Stimulated activated CD8-positive, alpha-beta memory T cell treated with anti-CD3 and anti-CD28 coated beads, Interleukin-12 subunit alpha, Interleukin-12 subunit beta, amount 100 ng/mL, for 1 hour (primary cell): ENCODE results near the gene DCDC2.
"Not testable (repeated sequence)": the region's sequence is repeated elsewhere in the genome, so short reads cannot be mapped to it uniquely, and the experiment has no call there.

ENCODE experiments used
- DNase-seq: peaks from one replicate; pipeline ENCODE4 v3.0.0-alpha.2; 2020; ENCODE audit warnings: low read depth

Gene DCDC2

DNA sequence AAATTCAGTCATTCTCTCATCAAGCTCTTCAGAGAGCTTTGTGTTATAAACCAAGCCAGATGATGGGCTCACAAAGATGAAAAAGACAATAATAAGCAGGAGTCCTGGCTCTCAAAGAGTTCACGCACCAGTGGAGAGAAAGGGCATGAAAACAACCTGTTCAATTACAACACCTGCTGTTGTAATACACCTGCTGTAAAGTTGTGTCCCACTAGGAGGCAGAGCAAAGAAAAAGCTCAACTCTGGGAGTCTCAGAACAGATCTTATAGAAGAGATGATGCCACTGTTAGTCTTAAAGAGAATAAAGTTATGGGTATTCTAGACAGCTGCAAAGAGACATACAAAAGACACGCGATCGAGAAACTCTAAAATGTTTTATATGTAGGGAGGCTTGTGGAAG, 100.6 kb downstream of the DCDC2 start:
- DNase-seq = no peak

DNA sequence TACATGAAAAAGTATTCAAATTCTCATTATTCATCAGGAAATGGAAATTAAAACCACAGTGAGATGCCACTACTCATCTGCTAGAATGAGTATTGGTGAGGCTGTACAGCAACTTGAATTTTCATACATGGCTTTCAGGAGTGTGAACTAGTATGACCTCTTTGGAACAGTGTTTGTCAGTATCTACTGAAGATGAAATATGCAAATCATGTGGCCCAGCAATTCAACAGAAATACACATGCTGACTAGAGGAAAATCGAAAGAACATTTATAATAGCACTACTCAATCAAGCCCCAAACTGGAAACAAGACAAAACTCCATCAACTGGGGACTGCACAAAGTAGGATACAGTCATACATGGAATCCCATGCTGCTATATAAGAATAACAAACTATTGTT, 102.2 kb downstream of the DCDC2 start:
- no peak for DNase-seq

DNA sequence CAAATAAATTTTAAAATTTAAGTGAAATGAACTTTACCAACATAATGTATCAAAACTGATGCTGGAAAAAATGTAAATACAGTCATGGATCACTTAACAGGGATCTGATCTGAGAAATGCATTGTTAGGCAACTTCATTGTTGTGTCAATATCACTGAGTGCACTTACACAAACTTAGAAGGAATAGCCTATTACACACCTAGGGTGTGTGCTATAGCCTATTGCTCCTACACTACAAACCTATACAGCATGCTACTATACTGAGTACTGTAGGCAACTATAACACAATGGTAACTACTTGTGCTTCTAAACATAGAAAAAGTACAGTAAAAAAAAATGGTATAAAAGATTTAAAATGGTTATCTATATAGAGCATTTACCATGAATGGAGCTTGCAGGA, 104.5 kb downstream of the DCDC2 start:
- DNase-seq = no peak

DNA sequence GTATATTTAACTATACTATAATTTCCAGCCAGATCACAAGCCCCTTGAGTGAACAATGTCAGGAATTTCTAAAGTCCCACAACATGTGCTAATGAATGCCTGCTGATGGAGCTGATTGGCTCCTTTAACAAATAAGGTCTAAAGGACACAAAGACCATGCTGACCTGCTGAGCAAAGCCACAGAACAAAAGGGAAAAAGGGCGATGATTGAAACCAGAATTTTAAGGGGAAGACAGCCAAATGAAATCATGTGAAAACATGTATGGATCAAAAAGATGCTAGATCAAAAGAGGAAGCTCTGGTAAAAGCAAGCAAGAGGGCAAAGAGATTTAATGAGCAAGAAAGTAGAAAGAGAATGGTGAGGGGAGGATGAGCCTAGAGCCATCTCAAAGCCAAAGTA, 105.6 kb downstream of the DCDC2 start:
- DNase-seq = no peak

DNA sequence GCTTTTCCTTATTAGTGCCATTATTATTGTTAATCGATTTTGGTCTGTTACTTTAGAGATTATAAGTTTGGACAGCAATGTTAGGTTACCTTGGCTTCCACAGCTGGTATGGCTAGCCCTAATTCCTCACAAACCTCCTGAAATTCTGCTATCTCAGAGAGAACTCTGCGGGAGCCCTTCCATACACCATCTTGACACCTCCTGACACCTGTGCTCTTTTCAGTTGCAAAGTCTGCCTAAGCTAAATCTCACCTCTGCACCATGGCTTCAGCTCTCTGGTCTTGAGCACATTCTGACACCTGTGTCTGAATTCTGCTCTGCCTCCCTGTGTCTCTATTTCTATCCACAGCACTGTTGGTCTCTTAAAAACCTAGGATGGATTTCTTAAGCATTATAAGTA, 106.5 kb downstream of the DCDC2 start:
- no peak for DNase-seq

DNA sequence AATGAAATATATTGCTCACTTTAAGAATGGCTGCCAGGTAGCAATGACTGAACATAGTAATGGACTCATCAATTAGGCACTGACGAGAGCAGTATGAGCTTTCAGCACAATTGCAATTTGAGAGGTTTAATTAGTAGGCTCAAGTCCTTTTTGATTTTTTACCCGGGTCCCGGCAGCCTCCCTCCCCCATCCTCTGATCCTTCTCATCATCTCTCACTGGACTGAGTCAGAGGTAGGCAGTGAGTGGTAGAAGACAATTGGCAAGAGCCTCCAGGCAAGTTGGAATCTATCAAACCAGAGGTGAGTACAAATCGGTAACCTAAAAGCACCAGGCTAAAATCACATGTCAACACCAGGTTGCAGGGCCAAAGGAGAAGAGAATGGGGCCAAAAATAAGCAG, 107.9 kb downstream of the DCDC2 start:
- no peak for DNase-seq

DNA sequence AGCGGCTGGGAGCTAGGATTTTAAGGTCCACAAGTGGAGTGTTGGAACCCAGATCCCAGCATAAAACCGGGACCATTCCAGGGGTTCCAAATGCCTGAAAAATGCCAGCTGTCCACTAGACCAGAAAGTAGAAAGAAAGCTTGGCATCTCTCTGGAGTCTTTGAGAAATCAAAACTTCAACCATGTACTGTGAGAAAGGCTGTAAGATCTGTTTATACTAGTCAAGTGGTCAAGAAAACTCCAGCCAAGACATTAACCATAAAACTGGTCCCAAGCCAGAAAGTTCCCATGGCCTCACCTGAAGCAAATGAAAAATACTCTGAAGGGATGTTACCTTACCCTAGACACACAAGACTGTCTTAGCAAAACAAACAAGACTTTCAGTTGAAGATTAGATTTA, 112.6 kb downstream of the DCDC2 start:
- DNase-seq = no peak

DNA sequence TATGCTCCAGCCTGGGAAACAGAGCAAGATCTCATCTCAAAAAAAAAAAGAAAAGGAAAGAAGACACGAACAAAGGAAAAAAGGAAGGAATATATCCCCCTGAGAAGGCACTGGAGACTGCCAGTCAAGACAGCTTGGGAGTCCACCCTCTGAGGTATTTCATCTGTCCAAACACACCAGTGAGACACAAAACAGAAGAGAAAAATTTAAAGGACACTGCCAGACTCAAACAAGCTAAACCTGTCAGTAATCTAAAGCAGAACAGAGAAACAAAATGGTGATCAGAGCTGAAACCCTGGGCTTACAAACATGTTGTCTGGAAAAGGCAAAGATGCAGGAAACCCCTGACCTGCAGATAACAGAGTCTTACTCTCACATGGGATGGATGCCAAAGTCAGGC, 114.9 kb downstream of the DCDC2 start:
- no peak for DNase-seq

DNA sequence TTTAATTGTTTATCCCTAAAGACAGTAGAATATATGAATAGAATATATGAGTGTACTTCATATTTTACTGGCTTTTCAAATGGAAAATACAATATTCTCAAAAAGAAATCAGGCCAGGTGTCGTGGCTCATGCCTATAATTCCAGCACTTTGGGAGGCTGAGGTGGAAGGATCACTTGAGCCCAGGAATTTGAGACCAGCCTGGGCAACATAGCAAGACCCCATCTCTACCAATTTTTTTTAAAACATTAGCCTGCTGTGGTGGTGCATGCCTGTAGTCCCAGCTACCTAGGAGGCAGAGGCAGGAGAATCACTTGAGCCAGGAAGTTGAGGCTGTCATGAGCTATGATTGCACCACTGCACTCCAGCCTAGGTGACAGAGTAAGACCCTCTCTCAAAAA, 116.1 kb downstream of the DCDC2 start:
- DNase-seq = not testable (repeated sequence)

DNA sequence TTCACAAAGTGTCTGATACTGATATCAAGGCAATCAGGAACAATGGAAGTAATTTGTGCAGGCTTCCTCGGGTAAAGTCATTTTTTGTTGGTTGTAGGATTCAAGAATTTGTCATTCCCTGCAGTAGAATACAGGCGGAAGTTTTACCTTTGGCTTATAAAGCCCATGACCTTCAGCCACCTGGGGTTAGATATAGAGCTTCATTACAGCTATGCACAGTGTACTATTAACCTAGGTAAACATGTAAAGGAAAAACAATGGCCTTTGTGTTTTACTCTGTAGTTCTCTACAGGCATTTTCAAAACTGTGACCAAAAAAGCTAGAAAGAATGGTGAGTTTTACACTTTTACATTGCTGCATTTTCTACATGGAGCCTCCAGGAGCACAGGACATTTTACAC, 116.9 kb downstream of the DCDC2 start:
- no peak for DNase-seq

DNA sequence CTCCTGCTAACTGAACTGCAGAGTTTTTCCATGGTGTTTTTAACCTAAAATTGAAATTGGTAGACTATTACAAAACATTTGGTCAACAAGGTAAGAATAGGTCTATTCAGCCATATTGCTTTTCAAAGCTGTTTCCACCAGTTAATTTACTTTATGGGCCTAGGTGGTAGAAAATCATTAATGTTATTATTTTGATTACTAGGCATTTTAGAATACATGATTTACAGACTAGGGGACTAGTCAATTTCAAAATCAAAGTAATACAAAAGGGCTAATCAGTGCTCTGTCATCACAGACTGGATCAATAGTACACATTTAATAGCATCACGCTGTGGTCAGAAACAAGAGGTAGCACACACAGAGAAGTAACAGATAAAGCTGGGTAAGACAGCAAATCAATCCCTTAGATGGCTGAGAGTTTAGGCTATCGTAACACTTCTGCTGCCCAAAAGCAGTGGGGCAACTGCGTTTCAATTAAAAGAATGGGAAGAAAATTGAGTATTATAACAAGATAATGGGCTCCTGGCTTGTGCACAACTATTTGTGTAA, 117.4 kb downstream of the DCDC2 start:
- no peak for DNase-seq

DNA sequence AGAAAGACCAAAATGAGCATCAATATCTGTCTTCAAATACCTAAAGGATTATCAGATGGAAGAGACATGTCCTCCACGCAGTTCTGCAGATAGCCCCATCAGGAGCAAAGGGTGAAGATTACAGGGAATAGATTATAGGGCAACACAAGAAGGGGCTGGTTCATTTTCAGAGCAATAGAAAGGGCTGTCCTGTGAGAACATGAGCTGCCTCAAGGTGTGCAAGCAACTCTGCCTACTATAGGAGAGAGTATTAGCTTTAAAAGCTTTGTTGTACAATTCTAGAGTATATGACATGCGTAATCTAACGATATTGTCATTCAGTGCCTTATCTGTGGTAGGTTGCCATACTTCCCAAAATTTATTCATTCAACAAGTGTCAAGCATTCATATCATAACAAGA, 119.2 kb downstream of the DCDC2 start:
- DNase-seq = no peak

DNA sequence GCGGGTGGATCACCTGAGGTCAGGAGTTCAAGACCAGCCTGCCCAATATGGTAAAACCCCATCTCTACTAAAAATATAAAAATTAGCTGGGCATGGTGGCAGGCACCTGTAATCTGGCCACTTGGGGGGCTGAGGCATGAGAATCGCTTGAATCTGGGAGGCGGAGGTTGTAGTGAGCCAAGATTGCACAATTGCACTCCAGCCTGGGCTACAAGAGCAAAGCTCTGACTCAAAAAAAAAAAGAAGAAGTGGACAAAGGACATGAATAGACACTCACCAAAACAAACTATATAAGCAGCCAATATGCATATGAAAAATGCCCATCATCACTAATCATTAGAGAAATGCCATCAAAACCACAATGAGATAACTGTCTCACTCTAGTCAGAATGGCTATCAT, 121.1 kb downstream of the DCDC2 start:
- not testable (repeated sequence) for DNase-seq

DNA sequence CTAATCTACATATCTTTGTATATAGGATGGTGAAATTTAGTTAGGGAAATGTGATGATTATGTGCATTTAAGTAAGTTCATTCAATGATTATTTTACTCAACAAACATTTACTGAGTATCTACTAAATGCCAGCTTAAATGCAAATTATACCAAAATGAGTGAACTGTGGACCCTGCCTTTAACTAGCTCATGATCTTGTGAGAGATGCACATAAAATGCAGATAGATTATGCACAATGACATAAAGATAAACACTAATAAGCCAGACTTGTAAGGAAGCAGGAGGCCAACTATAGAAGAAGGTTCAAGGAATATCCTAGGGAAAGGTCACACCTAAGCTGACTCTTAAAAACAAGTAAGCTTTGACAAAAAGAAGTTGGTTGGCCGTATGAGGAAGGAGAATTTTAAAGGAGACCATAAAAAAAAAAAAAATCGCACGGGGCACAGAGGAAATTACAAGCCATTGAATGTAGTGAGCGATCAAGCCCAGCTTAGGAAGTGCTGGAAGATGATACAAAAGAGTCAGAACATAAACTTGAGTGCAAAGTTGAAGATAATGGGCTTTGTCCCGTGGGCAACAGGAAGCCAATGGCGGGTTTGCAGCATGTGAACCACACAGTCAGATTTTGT, 123.9 kb downstream of the DCDC2 start:
- DNase-seq = no peak

DNA sequence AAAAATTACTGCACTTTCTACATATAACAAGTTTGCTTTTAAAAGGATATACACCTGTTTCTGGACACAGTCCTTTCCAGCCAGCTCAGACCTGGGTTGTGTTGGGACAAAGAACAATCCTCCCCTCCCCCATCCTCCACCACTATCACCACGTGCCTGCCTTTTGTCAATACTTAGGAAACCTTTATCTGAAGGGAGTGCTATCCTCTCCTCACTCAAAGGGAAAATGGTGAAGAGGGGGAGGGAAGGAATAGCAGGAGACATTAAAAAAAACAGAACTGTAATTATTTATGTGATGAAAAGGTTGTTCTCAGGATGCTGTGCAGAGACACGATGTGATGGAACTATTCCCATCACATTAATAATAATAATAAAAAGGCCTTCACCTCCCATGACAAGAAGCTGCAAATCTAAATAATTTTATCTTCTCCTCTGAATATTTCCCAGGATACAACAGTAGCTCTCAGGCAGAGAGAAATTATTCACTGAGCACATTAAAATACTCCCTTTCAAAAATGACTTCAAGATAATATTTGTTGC, 126.4 kb downstream of the DCDC2 start:
- DNase-seq = no peak

DNA sequence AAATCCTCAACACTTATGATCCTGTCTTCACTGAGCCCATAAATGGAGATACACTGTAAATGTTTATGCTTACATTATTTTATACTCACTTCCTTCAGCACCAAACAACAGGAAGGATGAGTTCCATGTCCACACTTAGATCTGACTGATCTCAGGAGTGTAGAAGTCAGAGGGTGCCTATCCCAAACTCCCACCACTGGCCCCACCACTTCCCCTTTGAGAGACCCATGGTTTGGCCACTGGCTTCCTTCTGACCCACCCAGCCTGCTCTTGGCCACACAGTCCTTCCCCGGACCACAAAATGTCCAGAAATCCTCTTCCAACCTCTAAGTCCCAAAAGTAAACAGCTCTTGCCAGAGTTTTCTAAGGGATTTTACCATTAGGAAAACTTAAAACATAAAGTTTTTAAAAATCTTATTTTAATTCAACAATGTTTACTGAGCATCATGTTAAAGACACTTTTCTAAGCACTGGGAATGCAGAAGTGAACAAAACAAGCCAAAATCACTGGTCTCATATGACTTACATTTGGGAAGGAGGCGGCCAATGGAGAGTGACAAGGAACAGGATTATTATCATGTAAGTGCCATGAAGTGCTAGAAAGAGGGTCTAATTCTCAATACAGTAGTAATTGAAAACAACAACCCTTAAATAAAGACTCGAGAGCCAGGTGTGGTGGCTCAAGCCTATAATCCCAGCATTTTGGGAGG, 128.0 kb downstream of the DCDC2 start:
- no peak for DNase-seq

DNA sequence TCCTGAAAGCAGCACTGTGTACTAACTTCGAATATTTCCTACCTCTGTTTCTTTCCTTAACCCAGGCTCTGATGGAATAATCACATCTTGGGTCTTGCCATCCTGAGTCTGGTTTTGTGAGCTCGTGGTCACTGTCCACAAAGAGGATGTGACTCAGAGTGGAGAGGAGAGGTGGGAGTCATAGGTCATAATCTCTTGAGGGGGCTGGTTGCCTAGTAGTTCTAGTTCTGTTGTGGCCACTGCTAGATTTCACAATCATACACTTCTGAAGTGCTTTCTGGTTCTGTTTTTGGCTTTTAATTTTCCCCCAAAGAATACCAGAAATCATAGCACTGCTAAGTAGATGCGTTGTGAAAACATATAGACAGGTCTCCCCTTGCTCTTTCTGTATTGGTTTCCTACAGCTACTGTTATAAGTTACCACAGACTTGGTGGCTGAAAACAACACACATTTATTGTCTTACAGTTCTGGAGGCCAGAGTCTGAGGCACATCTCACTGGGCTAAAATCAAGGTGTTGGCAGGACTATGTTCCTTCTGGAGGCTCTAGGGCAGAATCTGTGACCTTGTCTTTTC, 129.1 kb downstream of the DCDC2 start:
- no peak for DNase-seq

DNA sequence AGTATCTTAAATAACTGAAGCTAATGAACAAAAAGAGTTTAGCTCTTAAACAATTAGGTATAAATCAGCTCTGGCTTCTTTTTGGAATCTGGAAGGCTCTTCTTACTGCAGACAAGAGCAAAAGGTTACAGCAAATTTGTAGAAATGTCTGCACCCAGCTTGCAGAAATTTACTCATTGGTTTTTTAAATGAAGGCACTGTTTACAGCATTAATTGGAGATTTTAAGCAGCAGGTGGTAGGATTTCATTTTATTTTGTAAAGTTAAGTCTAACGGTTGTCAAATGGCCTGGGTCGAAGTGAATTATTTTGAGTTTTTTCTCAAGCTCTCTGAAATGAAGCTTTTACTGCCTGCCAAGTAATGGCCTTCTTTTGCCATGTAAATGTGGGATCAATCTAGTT, 129.7 kb downstream of the DCDC2 start:
- no peak for DNase-seq

DNA sequence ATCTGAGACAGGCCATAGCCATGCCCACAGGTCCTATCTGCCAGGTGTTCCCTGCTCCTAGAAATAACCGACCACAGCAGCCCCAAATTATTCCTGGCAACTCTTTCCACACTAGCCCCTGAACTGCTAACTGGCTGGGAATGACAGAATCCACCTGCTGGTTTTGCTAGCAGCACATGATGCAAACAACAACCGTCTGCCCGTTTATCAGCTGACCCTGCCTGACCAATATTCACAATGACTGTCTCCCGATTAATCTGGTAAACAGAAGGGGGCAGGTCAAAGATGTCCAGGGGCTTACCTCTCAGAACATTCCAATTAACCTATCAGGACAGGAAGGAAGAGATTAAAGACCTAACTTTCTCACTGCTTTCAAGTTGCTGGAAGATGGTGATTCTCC, 130.3 kb downstream of the DCDC2 start:
- no peak for DNase-seq

DNA sequence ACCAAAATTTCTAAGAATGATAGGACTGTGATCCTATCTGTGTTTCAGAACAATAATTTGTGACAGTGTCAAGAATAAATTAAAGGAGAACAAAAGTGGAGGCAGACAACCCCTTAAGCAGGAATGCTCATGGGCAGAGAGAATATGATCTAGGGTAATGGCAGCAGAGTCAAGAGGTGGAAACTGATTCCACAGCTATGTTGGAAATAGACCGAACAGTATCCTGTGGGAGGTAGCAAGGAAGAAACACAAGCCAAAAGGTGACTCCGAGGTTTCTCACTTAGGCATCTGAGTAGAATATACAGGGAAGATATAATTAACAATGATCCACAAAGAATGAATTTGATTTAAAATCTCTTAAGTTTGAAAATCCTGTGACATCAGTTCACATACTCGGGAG, 131.3 kb downstream of the DCDC2 start:
- no peak for DNase-seq

DNA sequence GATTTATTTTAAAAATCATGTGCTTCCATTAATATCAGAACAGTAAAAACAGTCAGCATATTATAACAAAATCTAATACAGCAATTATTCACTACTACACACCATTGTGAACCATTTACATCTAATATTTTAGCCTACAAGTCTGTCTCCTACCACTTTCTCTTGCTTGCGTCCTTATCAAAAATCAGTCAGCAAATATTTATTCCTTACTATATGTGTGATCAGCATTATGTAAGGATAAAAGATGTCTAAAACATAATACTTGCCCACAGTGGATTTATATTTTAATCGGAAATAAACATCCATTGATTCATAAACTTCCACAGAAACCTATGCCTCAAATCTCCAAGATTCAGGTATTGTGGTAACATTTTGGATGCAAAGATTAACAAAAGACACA, 132.0 kb downstream of the DCDC2 start:
- DNase-seq = no peak

DNA sequence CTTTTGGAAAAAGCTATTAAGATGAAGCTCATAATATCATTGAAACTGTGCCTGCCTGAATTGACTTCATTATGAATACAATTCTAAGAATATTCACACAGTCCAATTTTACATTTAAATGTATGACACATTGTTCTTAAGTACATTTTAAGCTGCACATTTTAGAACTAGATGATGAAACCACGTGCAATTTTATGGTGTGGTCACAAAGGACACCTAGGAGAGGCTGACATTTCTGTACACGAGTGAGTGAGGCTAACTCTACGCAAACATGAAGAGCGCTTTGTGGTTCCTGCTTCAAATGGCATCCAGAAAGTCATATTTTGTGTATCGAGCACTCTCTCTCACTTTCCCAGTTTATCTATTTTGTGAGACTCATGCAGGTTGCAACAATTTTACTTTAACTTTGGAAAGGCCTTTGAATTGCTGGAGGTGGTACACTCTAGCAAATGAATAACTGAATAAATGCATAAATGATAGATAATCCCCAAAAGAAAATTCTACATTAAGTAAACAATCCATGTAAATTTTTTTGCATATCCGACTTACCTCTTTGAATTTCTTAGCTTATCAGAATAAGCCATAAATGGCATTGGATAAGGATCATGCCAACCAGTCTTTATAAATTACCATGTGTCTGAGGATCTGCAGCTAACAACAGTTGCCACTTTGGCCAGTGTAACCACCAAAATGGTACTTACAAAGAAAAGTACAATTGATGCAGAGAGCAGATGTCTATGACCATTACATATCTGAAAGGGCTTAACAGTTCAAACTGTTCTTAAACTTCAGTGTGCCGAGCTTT, 134.5 kb downstream of the DCDC2 start:
- no peak for DNase-seq
